RCC 7860 (cell line): ENCODE data around the gene C11orf87.

Source experiments
- DNase-seq: peaks from one replicate; pipeline ENCODE4 v3.0.0-alpha.2; 2015; ENCODE audit warnings: low spot score
- FAIRE-seq: peaks from 2 replicates; lab custom pipeline; 2012; peaks lifted over from hg19 to GRCh38; lab: Jason Lieb, UNC

Gene C11orf87

GRCh38 chr11:109435121-109435742, 13.2 kb downstream of the C11orf87 start:
- no peak for FAIRE-seq
- DNase-seq: no peak

GRCh38 chr11:109439684-109440083, 17.7 kb downstream of the C11orf87 start:
- FAIRE-seq (no peak), DNase-seq (no peak)

DNA sequence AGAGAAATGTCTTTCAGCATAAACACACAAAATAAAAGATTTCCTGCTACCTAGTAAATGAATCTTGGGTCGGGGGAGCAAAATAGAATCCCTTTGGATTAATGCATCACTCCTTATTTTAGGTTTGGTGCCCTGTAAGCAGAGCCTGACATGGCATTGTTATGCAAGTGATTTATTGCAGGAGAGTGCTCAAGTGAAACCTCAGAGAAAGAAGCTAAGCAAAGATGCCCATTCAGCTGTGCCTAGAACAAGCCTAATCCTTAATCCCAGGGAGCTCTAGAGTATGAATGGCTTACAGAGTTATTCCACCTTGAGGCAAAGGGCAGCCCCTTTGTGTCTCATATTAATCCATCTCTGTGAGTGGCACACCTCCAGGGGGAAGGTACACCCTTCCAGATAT, 21.1 kb downstream of the C11orf87 start:
- FAIRE-seq: no peak
- no peak for DNase-seq

DNA sequence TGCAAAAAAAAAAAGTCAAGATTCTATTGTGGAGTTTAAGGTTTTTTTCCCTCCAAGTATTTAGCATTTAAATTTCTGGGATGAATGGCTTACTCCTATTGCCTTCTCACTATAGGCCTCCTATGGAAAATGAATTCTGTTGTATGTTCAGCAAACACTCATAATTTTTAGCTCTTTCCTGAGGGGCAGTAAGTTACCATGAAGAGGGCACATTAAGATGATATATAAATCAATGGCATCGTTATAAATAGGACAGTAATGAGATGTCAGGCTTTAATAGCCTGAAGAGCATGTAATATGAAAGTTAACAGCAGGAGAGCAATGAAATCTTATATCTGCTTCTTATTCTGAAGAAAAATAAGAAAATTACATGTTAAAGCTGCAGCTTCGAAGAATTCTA, 32.9 kb downstream of the C11orf87 start:
- no peak for DNase-seq
- no peak for FAIRE-seq
